ENCODE results near the gene CRISP3.

GRCh38 chr6:49736017-49736508 lies 8.1 kb downstream of the CRISP3 start:
- TF ChIP-seq TCF12 (IDR thresholded peaks at IDR 0.05; ENCODE audit: low read depth) = no peak
- TF ChIP-seq TAF1 (IDR thresholded peaks at IDR 0.05; ENCODE audit: low read depth) = no peak
- no peak for TF ChIP-seq CEBPB (IDR thresholded peaks at IDR 0.05)
- TF ChIP-seq EP300 (IDR thresholded peaks at IDR 0.05; ENCODE audit: borderline replicate concordance) = no peak
- TF ChIP-seq REST (IDR thresholded peaks at IDR 0.05; ENCODE audit: low read depth) = no peak
- TF ChIP-seq RAD21 (IDR thresholded peaks at IDR 0.05; ENCODE audit: low read depth) = no peak
- TF ChIP-seq CREB1 (IDR thresholded peaks at IDR 0.05; ENCODE audit: low read depth) = no peak
- TF ChIP-seq MAX (IDR thresholded peaks at IDR 0.05) = no peak
- TF ChIP-seq EGR1 (IDR thresholded peaks at IDR 0.05) = no peak
- TF ChIP-seq FOXM1 (IDR thresholded peaks at IDR 0.05; ENCODE audit: borderline replicate concordance, low read depth) = no peak
- TF ChIP-seq NFIC (IDR thresholded peaks at IDR 0.05) = no peak
- no peak for TF ChIP-seq TEAD4 (IDR thresholded peaks at IDR 0.05)

Data from Ishikawa (cell line).